Measurements from ENCODE around the gene CCDC91.
"Not testable (repeated sequence)": the region's sequence is repeated elsewhere in the genome, so short reads cannot be mapped to it uniquely, and the experiment has no call there.

CCDC91 gene

DNA sequence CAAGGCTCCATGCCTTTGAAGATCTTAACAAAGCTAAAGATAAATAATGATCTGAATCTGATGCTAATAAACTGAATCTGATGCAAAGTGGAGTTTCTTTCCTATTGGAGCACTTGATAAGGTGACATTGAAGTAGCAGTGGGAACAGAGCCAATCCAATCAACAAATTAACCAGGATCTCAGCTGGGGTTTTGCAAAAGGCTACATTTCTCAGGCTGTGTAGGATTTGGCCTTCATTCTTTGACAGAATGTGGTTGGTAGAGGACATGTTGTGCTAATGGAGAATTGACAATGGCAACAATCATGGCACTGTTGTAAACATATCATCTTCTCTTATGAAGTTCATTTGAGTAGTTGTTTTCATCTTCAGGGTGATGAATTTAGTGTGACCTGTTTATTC, 164.9 kb downstream of the CCDC91 start:
- Histone ChIP-seq H3K4me3 (no peak overlapping the region), H3K27ac (no peak overlapping the region)
- TF ChIP-seq, protein P1, sequence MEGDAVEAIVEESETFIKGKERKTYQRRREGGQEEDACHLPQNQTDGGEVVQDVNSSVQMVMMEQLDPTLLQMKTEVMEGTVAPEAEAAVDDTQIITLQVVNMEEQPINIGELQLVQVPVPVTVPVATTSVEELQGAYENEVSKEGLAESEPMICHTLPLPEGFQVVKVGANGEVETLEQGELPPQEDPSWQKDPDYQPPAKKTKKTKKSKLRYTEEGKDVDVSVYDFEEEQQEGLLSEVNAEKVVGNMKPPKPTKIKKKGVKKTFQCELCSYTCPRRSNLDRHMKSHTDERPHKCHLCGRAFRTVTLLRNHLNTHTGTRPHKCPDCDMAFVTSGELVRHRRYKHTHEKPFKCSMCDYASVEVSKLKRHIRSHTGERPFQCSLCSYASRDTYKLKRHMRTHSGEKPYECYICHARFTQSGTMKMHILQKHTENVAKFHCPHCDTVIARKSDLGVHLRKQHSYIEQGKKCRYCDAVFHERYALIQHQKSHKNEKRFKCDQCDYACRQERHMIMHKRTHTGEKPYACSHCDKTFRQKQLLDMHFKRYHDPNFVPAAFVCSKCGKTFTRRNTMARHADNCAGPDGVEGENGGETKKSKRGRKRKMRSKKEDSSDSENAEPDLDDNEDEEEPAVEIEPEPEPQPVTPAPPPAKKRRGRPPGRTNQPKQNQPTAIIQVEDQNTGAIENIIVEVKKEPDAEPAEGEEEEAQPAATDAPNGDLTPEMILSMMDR (IDR thresholded peaks at IDR 0.05) = no peak
- no peak for DNase-seq (ENCODE audit: low spot score)

DNA sequence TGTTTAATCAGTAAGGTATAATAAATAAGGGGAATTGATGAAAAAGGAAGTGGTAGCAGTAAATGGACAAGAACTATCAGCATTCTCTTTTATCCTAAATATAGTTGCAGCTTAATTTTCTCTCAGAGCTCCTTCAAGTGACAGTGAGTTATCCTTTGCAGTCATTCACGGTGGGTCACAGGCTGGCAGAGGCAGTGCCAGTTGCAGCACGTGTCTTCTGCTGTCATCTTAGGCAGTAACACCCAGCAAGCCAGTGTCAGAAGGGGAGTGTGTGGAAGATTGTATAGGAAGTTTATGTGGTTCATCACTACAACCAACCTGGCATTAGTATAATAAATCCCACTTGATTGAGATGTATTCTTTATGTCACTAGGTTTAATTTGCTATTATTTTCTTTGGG, 170.0 kb downstream of the CCDC91 start:
- no peak for DNase-seq (ENCODE audit: low spot score)
- H3K4me3 ChIP-seq = no peak overlapping the region
- H3K27ac ChIP-seq = no peak overlapping the region
- TF ChIP-seq, protein P1 (IDR thresholded peaks at IDR 0.05) = no peak

DNA sequence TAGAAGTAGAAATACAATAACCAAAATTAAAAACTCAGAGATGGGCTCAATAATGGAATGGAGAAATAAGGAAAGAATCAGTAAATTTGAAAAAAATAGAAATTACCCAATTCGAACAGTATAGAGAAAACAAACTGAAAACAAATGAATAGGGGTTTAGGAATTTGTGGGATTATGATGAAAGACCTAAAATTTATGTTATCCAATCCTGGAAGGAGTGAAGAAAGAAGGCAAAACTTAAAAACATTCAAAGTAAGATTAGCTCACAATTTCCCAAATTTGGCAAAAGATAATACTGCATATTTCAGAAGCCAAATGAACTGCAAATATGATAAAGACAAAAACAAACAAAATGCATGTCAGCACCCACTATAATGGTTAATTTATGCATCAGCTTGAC, 177.1 kb downstream of the CCDC91 start:
- no peak overlapping the region for H3K27ac ChIP-seq
- DNase-seq (ENCODE audit: low spot score) = no peak
- H3K4me3 ChIP-seq = no peak overlapping the region
- TF ChIP-seq, protein P1 (IDR thresholded peaks at IDR 0.05) = no peak

GRCh38 chr12:28367993-28368392, 177.7 kb downstream of the CCDC91 start:
- TF ChIP-seq, protein P1 (IDR thresholded peaks at IDR 0.05) = no peak
- Histone ChIP-seq H3K27ac (no peak overlapping the region), H3K4me3 (no peak overlapping the region)
- DNase-seq (ENCODE audit: low spot score) = no peak

DNA sequence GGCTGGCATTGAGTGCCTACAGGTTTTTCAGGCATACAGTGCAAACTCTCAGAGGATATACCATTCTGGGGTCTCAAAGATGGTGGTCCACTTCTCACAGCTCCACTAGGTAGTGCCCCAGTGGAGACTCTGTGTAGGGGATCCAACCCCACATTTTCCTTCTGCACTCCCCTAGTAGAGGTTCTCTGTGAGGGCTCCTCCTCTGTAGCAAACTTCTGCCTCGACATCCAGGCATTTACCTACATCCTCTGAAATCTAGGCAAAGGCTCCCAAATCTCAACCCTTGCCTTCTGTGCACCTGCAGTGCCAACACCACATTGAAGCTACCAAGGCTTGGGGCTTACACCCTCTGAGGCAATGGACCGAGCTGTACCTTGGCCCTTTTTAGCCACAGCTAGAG, 179.2 kb downstream of the CCDC91 start:
- Histone ChIP-seq H3K4me3 (no peak overlapping the region), H3K27ac (no peak overlapping the region)
- no peak for DNase-seq (ENCODE audit: low spot score)
- TF ChIP-seq, protein P1 (IDR thresholded peaks at IDR 0.05) = no peak

GRCh38 chr12:28374556-28374955, 184.3 kb downstream of the CCDC91 start:
- H3K27ac ChIP-seq = no peak overlapping the region
- no peak for DNase-seq (ENCODE audit: low spot score)
- no peak overlapping the region for H3K4me3 ChIP-seq
- TF ChIP-seq, protein P1 (IDR thresholded peaks at IDR 0.05) = no peak

DNA sequence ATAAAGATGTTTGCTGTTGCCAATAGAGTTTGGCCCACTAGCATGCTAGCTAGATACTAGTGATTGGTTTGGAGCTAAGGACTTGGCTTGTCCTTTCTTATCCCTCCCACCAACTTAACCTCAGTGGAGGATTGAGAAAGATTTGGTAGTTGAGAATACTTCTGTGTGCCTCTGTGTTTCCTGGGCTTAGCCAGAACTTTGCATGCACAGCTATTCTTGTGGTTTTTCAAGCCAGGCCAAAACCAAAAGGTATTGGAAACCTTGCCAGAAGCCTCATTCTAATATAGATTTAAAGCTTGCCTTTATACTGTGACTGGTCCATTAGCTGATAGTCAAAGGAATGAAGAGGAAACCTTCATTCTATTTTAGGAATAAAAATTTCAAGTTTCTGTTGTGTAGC, 188.5 kb downstream of the CCDC91 start:
- DNase-seq (ENCODE audit: low spot score) = no peak
- Histone ChIP-seq H3K27ac (no peak overlapping the region), H3K4me3 (no peak overlapping the region)
- TF ChIP-seq, protein P1 (IDR thresholded peaks at IDR 0.05) = no peak

GRCh38 chr12:28379779-28380178, 189.5 kb downstream of the CCDC91 start:
- not testable (repeated sequence) for H3K27ac ChIP-seq; DNase-seq (ENCODE audit: low spot score); H3K4me3 ChIP-seq

Data from coronary artery (tissue), 2 donors.